Thyroid gland (tissue), 4 donors: ENCODE data around the gene SGCD.

Experiments used
- POLR2A ChIP-seq, 2 donors: fragments of 450-650 bp; IDR thresholded peaks; one replicate each; pipeline ENCODE4 v1.6.1; 2017; ENCODE audit warnings: antibody characterized with exemption in 2 of 2, mild to moderate bottlenecking in 2 of 2, moderate library complexity in 1 of 2
- TF ChIP-seq, protein P1 (sequence below), 6 experiments: fragments of 200-600 bp in 3 of 6; fragments of 450-650 bp in 3 of 6; sonication (generic) in 3 of 6; IDR thresholded peaks; one replicate each; pipeline ENCODE4 v1.5.1; 2016 to 2019; ENCODE audit warnings: antibody characterized with exemption in 6 of 6, mild to moderate bottlenecking in 2 of 6, inconsistent platforms in 1 of 6, moderate library complexity in 1 of 6

GRCh38 chr5:156367597-156367996 is 40.6 kb downstream of the SGCD start:
- TF ChIP-seq, protein P1, sequence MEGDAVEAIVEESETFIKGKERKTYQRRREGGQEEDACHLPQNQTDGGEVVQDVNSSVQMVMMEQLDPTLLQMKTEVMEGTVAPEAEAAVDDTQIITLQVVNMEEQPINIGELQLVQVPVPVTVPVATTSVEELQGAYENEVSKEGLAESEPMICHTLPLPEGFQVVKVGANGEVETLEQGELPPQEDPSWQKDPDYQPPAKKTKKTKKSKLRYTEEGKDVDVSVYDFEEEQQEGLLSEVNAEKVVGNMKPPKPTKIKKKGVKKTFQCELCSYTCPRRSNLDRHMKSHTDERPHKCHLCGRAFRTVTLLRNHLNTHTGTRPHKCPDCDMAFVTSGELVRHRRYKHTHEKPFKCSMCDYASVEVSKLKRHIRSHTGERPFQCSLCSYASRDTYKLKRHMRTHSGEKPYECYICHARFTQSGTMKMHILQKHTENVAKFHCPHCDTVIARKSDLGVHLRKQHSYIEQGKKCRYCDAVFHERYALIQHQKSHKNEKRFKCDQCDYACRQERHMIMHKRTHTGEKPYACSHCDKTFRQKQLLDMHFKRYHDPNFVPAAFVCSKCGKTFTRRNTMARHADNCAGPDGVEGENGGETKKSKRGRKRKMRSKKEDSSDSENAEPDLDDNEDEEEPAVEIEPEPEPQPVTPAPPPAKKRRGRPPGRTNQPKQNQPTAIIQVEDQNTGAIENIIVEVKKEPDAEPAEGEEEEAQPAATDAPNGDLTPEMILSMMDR (IDR thresholded peaks at IDR 0.05), result no peak
- TF ChIP-seq POLR2A (IDR thresholded peaks at IDR 0.05), result no peak
